Naive thymus-derived CD4-positive, alpha-beta T cell (primary cell): Measurements from ENCODE around the gene TYMS. TPM values are rescaled to one million over a fixed set of nuclear protein-coding genes. Genes with fewer than 3 reads are reported as not detected.

ENCODE experiments used
- ATAC-seq: fragments of 150-1000 bp; cut with Tn5 transposase; 2 replicates; pipeline ENCODE4 v1.10.0; 2021; ENCODE audit warnings: mild to moderate bottlenecking, moderate library complexity
- CTCF ChIA-PET: fragments of 350-600 bp; sonication (Branson Sonifier 250); formaldehyde crosslinking; loops from one replicate; lab custom pipeline; 2021; ENCODE audit warnings: antibody characterized with exemption; lab: Charles Lee
- POLR2A ChIA-PET: fragments of 350-600 bp; sonication (Branson Sonifier 250); formaldehyde crosslinking; loops from one replicate; lab custom pipeline; 2021; ENCODE audit warnings: antibody characterized with exemption, inconsistent platforms; lab: Charles Lee
- DNase-seq, 9 donors: peaks; one replicate each; pipeline versions ENCODE4 v3.0.0 to v3.0.0-alpha.2; 2020 to 2022; ENCODE audit warnings: mixed read lengths in 1 of 9
- H3K27ac ChIP-seq: one replicate; pipeline ENCODE4 v1.7.0; 2013; ENCODE audit warnings: mild to moderate bottlenecking, low read depth, low read length, moderate library complexity
- H3K27me3 ChIP-seq, 2 donors: one replicate each; pipeline ENCODE4 v1.7.0; 2013; ENCODE audit warnings: low read length in 2 of 2, mild to moderate bottlenecking in 2 of 2, moderate library complexity in 2 of 2; ENCODE audit not compliant: control insufficient read depth in 2 of 2, insufficient read depth in 2 of 2
- H3K36me3 ChIP-seq, 3 experiments: 1 replicate in 2 of 3; 2 replicates in 1 of 3; pipeline ENCODE4 v1.7.0; 2013; ENCODE audit warnings: low read length in 3 of 3, mild to moderate bottlenecking in 3 of 3, moderate library complexity in 1 of 3; ENCODE audit not compliant: insufficient read depth in 3 of 3, control insufficient read depth in 2 of 3
- H3K4me1 ChIP-seq, 2 donors: one replicate each; pipeline ENCODE4 v1.7.0; 2013; ENCODE audit warnings: low read length in 2 of 2, mild to moderate bottlenecking in 2 of 2, moderate library complexity in 1 of 2; ENCODE audit not compliant: control insufficient read depth in 2 of 2, insufficient read depth in 2 of 2
- H3K4me3 ChIP-seq: 2 replicates; pipeline ENCODE4 v1.7.0; 2013; ENCODE audit warnings: mild to moderate bottlenecking, low read length
- H3K9me3 ChIP-seq, 3 experiments: 1 replicate in 2 of 3; 2 replicates in 1 of 3; pipeline ENCODE4 v1.7.0; 2013; ENCODE audit warnings: low read length in 3 of 3; ENCODE audit not compliant: control insufficient read depth in 2 of 3
- H3K27ac Mint-ChIP-seq, 9 donors: one replicate each; pipeline ENCODE4 v1.8.0; 2020 to 2022; ENCODE audit warnings: mixed read lengths in 9 of 9, mild to moderate bottlenecking in 8 of 9, moderate library complexity in 5 of 9, inconsistent platforms in 2 of 9
- H3K27me3 Mint-ChIP-seq, 5 donors: one replicate each; pipeline ENCODE4 v1.8.0; 2021 to 2022; ENCODE audit warnings: mixed read lengths in 5 of 5, mild to moderate bottlenecking in 1 of 5
- H3K36me3 Mint-ChIP-seq, 5 donors: one replicate each; pipeline ENCODE4 v1.8.0; 2020 to 2022; ENCODE audit warnings: mixed read lengths in 5 of 5, mild to moderate bottlenecking in 3 of 5, inconsistent platforms in 1 of 5
- H3K4me1 Mint-ChIP-seq, 7 donors: one replicate each; pipeline ENCODE4 v1.8.0; 2020 to 2022; ENCODE audit warnings: mixed read lengths in 7 of 7, mild to moderate bottlenecking in 3 of 7, inconsistent platforms in 1 of 7
- H3K4me3 Mint-ChIP-seq, 10 donors: one replicate each; pipeline ENCODE4 v1.8.0; 2020 to 2022; ENCODE audit warnings: mild to moderate bottlenecking in 10 of 10, mixed read lengths in 10 of 10, moderate library complexity in 6 of 10, inconsistent platforms in 2 of 10
- H3K9me3 Mint-ChIP-seq, 11 donors: one replicate each; pipeline ENCODE4 v1.8.0; 2020 to 2022; ENCODE audit warnings: mixed read lengths in 11 of 11, mild to moderate bottlenecking in 4 of 11, inconsistent platforms in 1 of 11, moderate library complexity in 1 of 11
- intact Hi-C, 2 donors: fragments of 100-400 bp; cut with micrococcal nuclease; formaldehyde crosslinking; loops; one replicate each; pipeline ENCODE4 v1.15.1; 2023
- polyA plus RNA-seq, 2 donors: library from polyadenylated mRNA; unstranded; fragments of 300-500 nt; fragmentation: Illumina TruSeq; gene quantifications; one replicate each; pipeline ENCODE4 v1.2.3, GENCODE V29; 2021
- total RNA-seq, 6 experiments: library from RNA in 5 of 6; stranded (reverse) in 5 of 6; gene quantifications; 1 replicate in 5 of 6; 2 replicates in 1 of 6; pipeline ENCODE4 v1.2.3 and lab custom pipeline; 2021 to 2026

TYMS gene
- total and polyA plus RNA-seq, 7 experiments from 2014 or later: 0.85 to 241 (median 2.0) TPM; not detected in 4

GRCh38 chr18:673769-674168, 16.3 kb downstream of the TYMS start:
- no peak overlapping the region for H3K27ac ChIP-seq
- no peaks in the 10 kb centered on the region for H3K9me3 ChIP-seq
- intact Hi-C loops: no loop called here
- no peak overlapping the region for H3K27ac Mint-ChIP-seq
- ChIA-PET POLR2A (no interaction called here), CTCF (no interaction called here)
- no peak for ATAC-seq
- H3K4me1 Mint-ChIP-seq: peaks cover 0 to 18% (median 0%) of the 10 kb centered on the region in 7 donors
- no peak overlapping the region for H3K4me3 Mint-ChIP-seq
- peaks cover 0 to 5% (median 0%) of the 10 kb centered on the region in 11 donors for H3K9me3 Mint-ChIP-seq
- no peak for DNase-seq
- H3K36me3 Mint-ChIP-seq: peaks cover 20 to 72% (median 43%) of the 10 kb centered on the region in 5 donors
- no peaks in the 10 kb centered on the region for H3K27me3 ChIP-seq
- H3K36me3 ChIP-seq: peaks cover 0 to 74% (median 9%) of the 10 kb centered on the region in 3 experiments
- H3K4me1 ChIP-seq: no peaks in the 10 kb centered on the region
- no peak overlapping the region for H3K4me3 ChIP-seq
- H3K27me3 Mint-ChIP-seq: no peaks in the 10 kb centered on the region

GRCh38 chr18:675307-675706, 17.9 kb downstream of the TYMS start:
- no peaks in the 10 kb centered on the region for H3K27me3 Mint-ChIP-seq
- intact Hi-C loops: no loop called here
- peaks cover 19 to 70% (median 38%) of the 10 kb centered on the region in 5 donors for H3K36me3 Mint-ChIP-seq
- peaks cover 0 to 18% (median under 1%) of the 10 kb centered on the region in 7 donors for H3K4me1 Mint-ChIP-seq
- DNase-seq (no peak), ATAC-seq (no peak)
- no peak overlapping the region for H3K4me3 ChIP-seq
- H3K4me1 ChIP-seq: no peaks in the 10 kb centered on the region
- peak overlapping the region in 1 of 9 donors; percentile 41 for H3K27ac Mint-ChIP-seq
- ChIA-PET POLR2A (no interaction called here), CTCF (no interaction called here)
- H3K27me3 ChIP-seq: no peaks in the 10 kb centered on the region
- peaks cover 0 to 76% (median 9%) of the 10 kb centered on the region in 3 experiments for H3K36me3 ChIP-seq
- H3K4me3 Mint-ChIP-seq: no peak overlapping the region
- H3K27ac ChIP-seq: no peak overlapping the region
- peaks cover 0 to 4% (median 0%) of the 10 kb centered on the region in 11 donors for H3K9me3 Mint-ChIP-seq
- no peaks in the 10 kb centered on the region for H3K9me3 ChIP-seq

- no peaks in the 10 kb centered on the region for H3K9me3 ChIP-seq
- no peak overlapping the region for H3K4me3 ChIP-seq
- Mint-ChIP-seq H3K36me3 (peaks cover 13 to 66% (median 31%) of the 10 kb centered on the region in 5 donors), H3K9me3 (peaks cover 0 to 1% (median 0%) of the 10 kb centered on the region in 11 donors), H3K27me3 (no peaks in the 10 kb centered on the region), H3K4me1 (peaks cover 0 to 17% (median 3%) of the 10 kb centered on the region in 7 donors), H3K4me3 (no peak overlapping the region), H3K27ac (peak overlapping the region in 3 of 9 donors; percentile 22 to 76 (median 25))
- no peak for ATAC-seq
- no peaks in the 10 kb centered on the region for H3K4me1 ChIP-seq
- H3K27me3 ChIP-seq: no peaks in the 10 kb centered on the region
- no peak overlapping the region for H3K27ac ChIP-seq
- no peak for DNase-seq
- intact Hi-C loops: no loop called here
- H3K36me3 ChIP-seq: peaks cover 0 to 74% (median 9%) of the 10 kb centered on the region in 3 experiments
- ChIA-PET POLR2A (no interaction called here), CTCF (no interaction called here)
Observed at GRCh38 chr18:676069-676468, 18.6 kb downstream of the TYMS start.

GRCh38 chr18:676736-677135, 19.3 kb downstream of the TYMS start:
- Mint-ChIP-seq H3K27ac (peak overlapping the region in 3 of 9 donors; percentile 6 to 51 (median 25)), H3K4me1 (peaks cover 4 to 22% (median 7%) of the 10 kb centered on the region in 7 donors), H3K27me3 (no peaks in the 10 kb centered on the region), H3K36me3 (peaks cover 15 to 62% (median 29%) of the 10 kb centered on the region in 5 donors), H3K4me3 (no peak overlapping the region), H3K9me3 (peaks cover 0 to 1% (median 0%) of the 10 kb centered on the region in 11 donors)
- intact Hi-C loops: no loop called here
- no peaks in the 10 kb centered on the region for H3K9me3 ChIP-seq
- H3K4me1 ChIP-seq: peaks cover 4% of the 10 kb centered on the region in 2 donors
- ATAC-seq (no peak), DNase-seq (no peak)
- no peak overlapping the region for H3K4me3 ChIP-seq
- H3K36me3 ChIP-seq: peaks cover 0 to 80% (median 9%) of the 10 kb centered on the region in 3 experiments
- H3K27me3 ChIP-seq: no peaks in the 10 kb centered on the region
- POLR2A ChIA-PET: no interaction called here
- H3K27ac ChIP-seq: no peak overlapping the region
- CTCF ChIA-PET: no interaction called here

GRCh38 chr18:677145-677544, 19.7 kb downstream of the TYMS start:
- POLR2A ChIA-PET: no interaction called here
- no peak overlapping the region for H3K4me3 ChIP-seq
- H3K27me3 ChIP-seq: no peaks in the 10 kb centered on the region
- peaks cover 16 to 64% (median 33%) of the 10 kb centered on the region in 5 donors for H3K36me3 Mint-ChIP-seq
- no peaks in the 10 kb centered on the region for H3K27me3 Mint-ChIP-seq
- H3K27ac ChIP-seq: no peak overlapping the region
- CTCF ChIA-PET: no interaction called here
- peaks cover 8 to 26% (median 11%) of the 10 kb centered on the region in 7 donors for H3K4me1 Mint-ChIP-seq
- H3K9me3 ChIP-seq: no peaks in the 10 kb centered on the region
- intact Hi-C loops: no loop called here
- H3K9me3 Mint-ChIP-seq: peaks cover 0 to 1% (median 0%) of the 10 kb centered on the region in 11 donors
- ATAC-seq: no peak
- no peak overlapping the region for H3K4me3 Mint-ChIP-seq
- DNase-seq: no peak
- peak overlapping the region in 2 of 9 donors; percentile 15 to 25 for H3K27ac Mint-ChIP-seq
- peaks cover 8% of the 10 kb centered on the region in 2 donors for H3K4me1 ChIP-seq
- H3K36me3 ChIP-seq: peaks cover 0 to 81% (median 7%) of the 10 kb centered on the region in 3 experiments

GRCh38 chr18:677951-678381, 20.5 kb downstream of the TYMS start:
- no peak for ATAC-seq
- Mint-ChIP-seq H3K27me3 (no peaks in the 10 kb centered on the region), H3K27ac (no peak overlapping the region), H3K4me1 (peaks cover 10 to 27% (median 15%) of the 10 kb centered on the region in 7 donors), H3K36me3 (peaks cover 16 to 58% (median 30%) of the 10 kb centered on the region in 5 donors), H3K4me3 (no peak overlapping the region), H3K9me3 (peaks cover 0 to 1% (median 0%) of the 10 kb centered on the region in 11 donors)
- Histone ChIP-seq H3K9me3 (no peaks in the 10 kb centered on the region), H3K4me1 (peaks cover 10 to 11% of the 10 kb centered on the region in 2 donors), H3K27me3 (no peaks in the 10 kb centered on the region), H3K27ac (no peak overlapping the region), H3K4me3 (no peak overlapping the region), H3K36me3 (peaks cover 0 to 74% (median 0%) of the 10 kb centered on the region in 3 experiments)
- no peak for DNase-seq
- POLR2A ChIA-PET: no interaction called here
- CTCF ChIA-PET: interaction anchor here (1.1 kb wide), 1 partner anchor 35 kb away, joined by 3 read pairs; the partner anchor contains the start of gene ENOSF1
- intact Hi-C loops: no loop called here
